HFFc6 (cell line): ENCODE results near the gene CCNA1. TPM values are rescaled to one million over a fixed set of nuclear protein-coding genes. Genes with fewer than 3 reads are reported as not detected.

Experiments
- DNase-seq: peaks from one replicate; pipeline ENCODE4 v3.0.0-alpha.2; 2018
- H3K27ac Mint-ChIP-seq: 2 replicates; pipeline ENCODE4 v1.8.0; 2020; ENCODE audit warnings: mild to moderate bottlenecking, mixed read lengths
- H3K27me3 Mint-ChIP-seq: 2 replicates; pipeline ENCODE4 v1.8.0; 2021; ENCODE audit warnings: mild to moderate bottlenecking, moderate library complexity, mixed read lengths; ENCODE audit not compliant: insufficient read depth
- H3K36me3 Mint-ChIP-seq: 2 replicates; pipeline ENCODE4 v1.8.0; 2021; ENCODE audit warnings: low read depth, mixed read lengths
- H3K4me1 Mint-ChIP-seq: 2 replicates; pipeline ENCODE4 v1.8.0; 2020; ENCODE audit warnings: low read depth, mixed read lengths
- H3K4me3 Mint-ChIP-seq: 2 replicates; pipeline ENCODE4 v1.8.0; 2020; ENCODE audit warnings: mild to moderate bottlenecking, moderate library complexity, mixed read lengths
- H3K9me3 Mint-ChIP-seq: 2 replicates; pipeline ENCODE4 v1.8.0; 2020; ENCODE audit warnings: mild to moderate bottlenecking, mixed read lengths
- total RNA-seq, 6 experiments: library from RNA; stranded (reverse); fragmentation: NEBNext Ultra II Directional; extraction: Animal tissue kit (Norgen Biotek cat#: 25700); gene quantifications; 2 replicates in 1 of 6; 3 replicates in 5 of 6; pipeline ENCODE4 v1.2.3, GENCODE V29; 2021
- TF ChIP-seq, protein P1 (sequence below): fragments of 200-600 bp; sonication (generic); IDR thresholded peaks from 2 replicates; pipeline ENCODE4 v1.5.0; 2021; ENCODE audit warnings: antibody characterized with exemption, mild to moderate bottlenecking

CCNA1 gene
- total RNA-seq, 6 experiments from 2014 or later = not detected

DNA sequence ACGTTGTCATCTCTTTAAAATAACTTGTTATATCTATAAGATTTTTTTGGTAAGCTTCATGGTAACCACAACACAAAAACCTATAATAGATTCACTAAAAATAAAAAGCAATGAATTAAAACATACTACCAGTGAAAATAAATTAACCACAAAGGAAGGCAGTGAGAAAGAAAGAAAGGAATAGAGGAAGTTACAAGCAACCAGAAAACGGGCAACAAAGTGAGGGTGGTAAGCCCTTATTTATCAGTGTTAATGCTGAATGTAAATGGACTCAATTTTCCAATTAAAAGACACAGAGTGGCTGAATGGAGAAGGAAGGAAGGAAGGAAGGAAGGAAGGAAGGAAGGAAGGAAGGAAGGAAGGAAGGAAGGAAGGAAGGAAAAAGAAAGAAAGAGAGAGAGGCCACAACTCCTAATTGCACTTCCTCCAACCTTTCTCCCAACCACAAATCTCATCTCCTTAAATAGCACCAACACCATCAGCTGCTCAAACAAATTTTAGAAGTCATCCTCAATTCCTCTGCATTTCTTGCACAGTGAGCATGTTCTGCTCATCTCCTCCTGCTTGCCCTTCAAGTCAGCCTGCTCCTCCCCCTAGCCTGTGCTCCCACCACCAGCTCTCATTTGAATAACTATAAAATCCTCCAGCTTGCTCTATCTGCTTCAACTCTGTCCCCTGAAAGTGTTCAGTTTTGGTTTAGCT lies 48.6 kb downstream of the CCNA1 start:
- Mint-ChIP-seq H3K4me3 (no peak overlapping the region), H3K27me3 (no peaks in the 10 kb centered on the region), H3K9me3 (peaks cover 14% of the 10 kb centered on the region), H3K36me3 (no peaks in the 10 kb centered on the region), H3K27ac (no peak overlapping the region), H3K4me1 (no peaks in the 10 kb centered on the region)
- TF ChIP-seq, protein P1, sequence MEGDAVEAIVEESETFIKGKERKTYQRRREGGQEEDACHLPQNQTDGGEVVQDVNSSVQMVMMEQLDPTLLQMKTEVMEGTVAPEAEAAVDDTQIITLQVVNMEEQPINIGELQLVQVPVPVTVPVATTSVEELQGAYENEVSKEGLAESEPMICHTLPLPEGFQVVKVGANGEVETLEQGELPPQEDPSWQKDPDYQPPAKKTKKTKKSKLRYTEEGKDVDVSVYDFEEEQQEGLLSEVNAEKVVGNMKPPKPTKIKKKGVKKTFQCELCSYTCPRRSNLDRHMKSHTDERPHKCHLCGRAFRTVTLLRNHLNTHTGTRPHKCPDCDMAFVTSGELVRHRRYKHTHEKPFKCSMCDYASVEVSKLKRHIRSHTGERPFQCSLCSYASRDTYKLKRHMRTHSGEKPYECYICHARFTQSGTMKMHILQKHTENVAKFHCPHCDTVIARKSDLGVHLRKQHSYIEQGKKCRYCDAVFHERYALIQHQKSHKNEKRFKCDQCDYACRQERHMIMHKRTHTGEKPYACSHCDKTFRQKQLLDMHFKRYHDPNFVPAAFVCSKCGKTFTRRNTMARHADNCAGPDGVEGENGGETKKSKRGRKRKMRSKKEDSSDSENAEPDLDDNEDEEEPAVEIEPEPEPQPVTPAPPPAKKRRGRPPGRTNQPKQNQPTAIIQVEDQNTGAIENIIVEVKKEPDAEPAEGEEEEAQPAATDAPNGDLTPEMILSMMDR = no peak
- no peak for DNase-seq

DNA sequence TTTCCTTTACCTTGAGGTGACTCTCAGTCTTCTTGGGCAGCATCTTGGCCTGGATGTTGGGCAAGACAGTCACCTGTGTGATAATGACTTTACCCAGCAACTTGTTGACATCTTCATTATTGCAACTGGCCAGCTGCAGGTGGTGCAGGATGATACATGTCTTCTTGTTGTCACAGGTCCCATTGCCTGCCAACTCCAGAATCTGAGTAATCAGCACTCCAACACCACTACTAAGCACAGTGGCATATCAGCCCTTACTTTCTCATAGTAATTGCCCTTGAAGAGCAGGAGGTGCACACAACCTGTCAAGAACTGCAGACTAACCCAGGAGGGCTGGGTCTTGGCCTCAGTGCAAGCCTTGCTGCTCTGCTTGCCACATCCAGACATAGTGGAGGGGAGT lies 57.8 kb downstream of the CCNA1 start:
- Mint-ChIP-seq H3K4me1 (no peaks in the 10 kb centered on the region), H3K9me3 (no peaks in the 10 kb centered on the region; the same call in 1 of the 2 replicates), H3K4me3 (no peak overlapping the region), H3K27ac (no peak overlapping the region), H3K27me3 (no peaks in the 10 kb centered on the region), H3K36me3 (no peaks in the 10 kb centered on the region)
- TF ChIP-seq, protein P1 = no peak
- DNase-seq = no peak

Other genes with a start within 250 kb of the CCNA1 start
- under 1 TPM in 5 of 6 experiments, not detected in 1; 0.18 to 0.43 (median 0.29) TPM for gene SOHLH2, start 217.9 kb upstream of the CCNA1 start, total RNA-seq
- gene CCDC169, start 134.7 kb upstream of the CCNA1 start, total RNA-seq = 1 to 10 TPM; 1.3 to 2.5 (median 2.1) TPM
- 10 to 100 TPM; 54.3 to 67.1 (median 58.6) TPM for gene SPART, start 86.1 kb upstream of the CCNA1 start, total RNA-seq
- not detected for gene SERTM1, start 241.5 kb downstream of the CCNA1 start, total RNA-seq